HL-60 (cell line): ENCODE results near the gene AOC3.

Experiments used
- DNase-seq, 2 experiments: peaks; one replicate each; pipeline ENCODE4 v3.0.0-alpha.2; 2010 to 2020; ENCODE audit warnings: low read depth in 1 of 2, low spot score in 1 of 2
- H3K27ac ChIP-seq: fragments of 250-450 bp; sonication (Bioruptor Pico); replicated peaks from 2 replicates; pipeline ENCODE4 v1.5.1; 2020; ENCODE audit warnings: mild to moderate bottlenecking, moderate library complexity
- H3K27me3 ChIP-seq: fragments of 250-450 bp; sonication (Bioruptor Pico); 2 replicates; pipeline ENCODE4 v1.5.1; 2021; ENCODE audit warnings: mild to moderate bottlenecking, moderate library complexity; ENCODE audit not compliant: insufficient read depth, poor library complexity, severe bottlenecking
- H3K4me3 ChIP-seq: replicated peaks from 2 replicates; pipeline ENCODE4 v1.5.1; 2011; ENCODE audit warnings: mild to moderate bottlenecking, control low read depth, low read length; ENCODE audit not compliant: insufficient read depth
- GABPA ChIP-seq: IDR thresholded peaks from 2 replicates; pipeline ENCODE4 v1.6.1; 2012; ENCODE audit warnings: low read depth
- POLR2AphosphoS5 ChIP-seq: IDR thresholded peaks from 2 replicates; pipeline ENCODE4 v1.6.1; 2012; ENCODE audit warnings: low read depth
- SPI1 ChIP-seq: IDR thresholded peaks from 2 replicates; pipeline ENCODE4 v1.6.1; 2012; ENCODE audit warnings: low read depth, mild to moderate bottlenecking, borderline replicate concordance
- TF ChIP-seq, protein P1 (sequence below): IDR thresholded peaks from 2 replicates; pipeline ENCODE4 v1.6.1; 2012; ENCODE audit warnings: low read depth; ENCODE audit not compliant: insufficient replicate concordance
- TF ChIP-seq, protein P2 (sequence below): IDR thresholded peaks from one replicate; pipeline ENCODE4 v1.5.1; 2011; ENCODE audit warnings: low read length, control low read depth, inconsistent platforms; ENCODE audit not compliant: insufficient read depth

AOC3 gene

DNA sequence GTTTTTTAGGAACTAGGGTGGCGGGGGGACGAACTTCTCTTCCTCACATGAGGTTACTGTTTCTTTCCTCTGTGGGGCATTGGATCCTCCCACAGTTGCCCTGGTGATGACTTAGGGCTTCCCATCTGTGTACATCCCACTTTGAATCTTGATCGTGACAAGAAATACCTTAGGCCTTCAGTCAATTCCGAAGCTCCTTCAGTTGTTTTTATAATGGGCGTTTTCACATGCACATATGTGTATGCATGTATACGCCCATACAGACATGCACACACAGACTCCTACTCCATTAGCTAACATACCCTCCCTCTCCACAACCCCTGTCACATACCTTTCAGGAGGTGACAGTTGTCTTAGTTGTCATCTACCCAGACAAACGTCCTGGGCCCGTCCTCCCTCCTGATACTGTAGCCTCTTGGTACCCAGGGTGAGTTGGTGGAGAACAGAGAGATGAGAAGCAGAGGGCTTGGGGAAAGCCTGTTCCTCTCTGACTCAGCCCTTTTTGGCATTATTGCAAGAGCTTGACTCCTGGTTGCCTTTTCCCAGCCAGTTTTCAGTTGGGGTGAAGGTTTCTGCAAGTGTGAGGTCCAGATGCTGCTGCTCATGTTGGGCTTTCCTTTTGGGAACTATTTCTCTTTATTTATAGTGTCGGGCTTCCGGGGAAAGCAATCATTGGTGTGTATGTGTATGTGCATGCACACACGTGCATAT, 8.9 kb upstream of the AOC3 start:
- DNase-seq: no peak
- no peak overlapping the region for H3K4me3 ChIP-seq
- H3K27me3 ChIP-seq: no peaks in the 10 kb centered on the region
- TF ChIP-seq, protein P1, sequence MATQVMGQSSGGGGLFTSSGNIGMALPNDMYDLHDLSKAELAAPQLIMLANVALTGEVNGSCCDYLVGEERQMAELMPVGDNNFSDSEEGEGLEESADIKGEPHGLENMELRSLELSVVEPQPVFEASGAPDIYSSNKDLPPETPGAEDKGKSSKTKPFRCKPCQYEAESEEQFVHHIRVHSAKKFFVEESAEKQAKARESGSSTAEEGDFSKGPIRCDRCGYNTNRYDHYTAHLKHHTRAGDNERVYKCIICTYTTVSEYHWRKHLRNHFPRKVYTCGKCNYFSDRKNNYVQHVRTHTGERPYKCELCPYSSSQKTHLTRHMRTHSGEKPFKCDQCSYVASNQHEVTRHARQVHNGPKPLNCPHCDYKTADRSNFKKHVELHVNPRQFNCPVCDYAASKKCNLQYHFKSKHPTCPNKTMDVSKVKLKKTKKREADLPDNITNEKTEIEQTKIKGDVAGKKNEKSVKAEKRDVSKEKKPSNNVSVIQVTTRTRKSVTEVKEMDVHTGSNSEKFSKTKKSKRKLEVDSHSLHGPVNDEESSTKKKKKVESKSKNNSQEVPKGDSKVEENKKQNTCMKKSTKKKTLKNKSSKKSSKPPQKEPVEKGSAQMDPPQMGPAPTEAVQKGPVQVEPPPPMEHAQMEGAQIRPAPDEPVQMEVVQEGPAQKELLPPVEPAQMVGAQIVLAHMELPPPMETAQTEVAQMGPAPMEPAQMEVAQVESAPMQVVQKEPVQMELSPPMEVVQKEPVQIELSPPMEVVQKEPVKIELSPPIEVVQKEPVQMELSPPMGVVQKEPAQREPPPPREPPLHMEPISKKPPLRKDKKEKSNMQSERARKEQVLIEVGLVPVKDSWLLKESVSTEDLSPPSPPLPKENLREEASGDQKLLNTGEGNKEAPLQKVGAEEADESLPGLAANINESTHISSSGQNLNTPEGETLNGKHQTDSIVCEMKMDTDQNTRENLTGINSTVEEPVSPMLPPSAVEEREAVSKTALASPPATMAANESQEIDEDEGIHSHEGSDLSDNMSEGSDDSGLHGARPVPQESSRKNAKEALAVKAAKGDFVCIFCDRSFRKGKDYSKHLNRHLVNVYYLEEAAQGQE: no peak
- TF ChIP-seq, protein P2, sequence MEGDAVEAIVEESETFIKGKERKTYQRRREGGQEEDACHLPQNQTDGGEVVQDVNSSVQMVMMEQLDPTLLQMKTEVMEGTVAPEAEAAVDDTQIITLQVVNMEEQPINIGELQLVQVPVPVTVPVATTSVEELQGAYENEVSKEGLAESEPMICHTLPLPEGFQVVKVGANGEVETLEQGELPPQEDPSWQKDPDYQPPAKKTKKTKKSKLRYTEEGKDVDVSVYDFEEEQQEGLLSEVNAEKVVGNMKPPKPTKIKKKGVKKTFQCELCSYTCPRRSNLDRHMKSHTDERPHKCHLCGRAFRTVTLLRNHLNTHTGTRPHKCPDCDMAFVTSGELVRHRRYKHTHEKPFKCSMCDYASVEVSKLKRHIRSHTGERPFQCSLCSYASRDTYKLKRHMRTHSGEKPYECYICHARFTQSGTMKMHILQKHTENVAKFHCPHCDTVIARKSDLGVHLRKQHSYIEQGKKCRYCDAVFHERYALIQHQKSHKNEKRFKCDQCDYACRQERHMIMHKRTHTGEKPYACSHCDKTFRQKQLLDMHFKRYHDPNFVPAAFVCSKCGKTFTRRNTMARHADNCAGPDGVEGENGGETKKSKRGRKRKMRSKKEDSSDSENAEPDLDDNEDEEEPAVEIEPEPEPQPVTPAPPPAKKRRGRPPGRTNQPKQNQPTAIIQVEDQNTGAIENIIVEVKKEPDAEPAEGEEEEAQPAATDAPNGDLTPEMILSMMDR: no peak
- TF ChIP-seq GABPA (no peak), POLR2AphosphoS5 (no peak), SPI1 (no peak)
- H3K27ac ChIP-seq: no peak overlapping the region

- no peak for TF ChIP-seq GABPA
- TF ChIP-seq, protein P2: peak; percentile 93
- no peak overlapping the region for H3K27ac ChIP-seq
- H3K4me3 ChIP-seq: no peak overlapping the region
- peak in 1 of 2 experiments; percentile 42 for DNase-seq
- H3K27me3 ChIP-seq: no peaks in the 10 kb centered on the region
These were observed 7.6 kb upstream of the AOC3 start for GRCh38 chr17:42843358-42843934.

- Histone ChIP-seq H3K27me3 (no peaks in the 10 kb centered on the region), H3K4me3 (no peak within 1 kb of the TSS), H3K27ac (no peak within 1 kb of the TSS)
- no peak for TF ChIP-seq SPI1
- TF ChIP-seq, protein P1: no peak
- no peak for TF ChIP-seq GABPA
- TF ChIP-seq, protein P2: no peak
- no peak for TF ChIP-seq POLR2AphosphoS5
- DNase-seq: no peak
These were observed 6.7 kb upstream of the AOC3 start, which contains the start of gene AOC2 for GRCh38 chr17:42844271-42844670. AOC2 (plus strand) TSS chr17:42844580; CDS start chr17:42844627, 47 bp downstream.
